ENCODE data around the gene RTL1.

RTL1 gene

GRCh38 chr14:100867631-100868315, 35.7 kb downstream of the RTL1 start:
- no peak overlapping the region for H3K4me3 ChIP-seq (ENCODE audit: low read depth, low read length)
- H3K36me3 ChIP-seq, result no peaks in the 10 kb centered on the region
- no peak overlapping the region for H3K27ac ChIP-seq
- peaks cover 5% of the 10 kb centered on the region for H3K9me3 ChIP-seq (ENCODE audit: severe bottlenecking)
- no peak for DNase-seq
- peaks cover 23% of the 10 kb centered on the region for H3K27me3 ChIP-seq (ENCODE audit: insufficient read depth, low read depth, severe bottlenecking)
- TF ChIP-seq CTCF (IDR thresholded peaks at IDR 0.05; ENCODE audit: low read depth, low read length), result no peak

- H3K9me3 ChIP-seq (ENCODE audit: severe bottlenecking), result peaks cover 7% of the 10 kb centered on the region
- H3K36me3 ChIP-seq, result no peaks in the 10 kb centered on the region
- TF ChIP-seq CTCF (IDR thresholded peaks at IDR 0.05; ENCODE audit: low read depth, low read length), result no peak
- H3K27ac ChIP-seq, result no peak overlapping the region
- no peak overlapping the region for H3K4me3 ChIP-seq (ENCODE audit: low read depth, low read length)
- peaks cover 31% of the 10 kb centered on the region for H3K27me3 ChIP-seq (ENCODE audit: insufficient read depth, low read depth, severe bottlenecking)
- DNase-seq, result no peak
Observed at GRCh38 chr14:100866666-100867630, 36.6 kb downstream of the RTL1 start.

GRCh38 chr14:100865682-100866591, 37.6 kb downstream of the RTL1 start:
- Histone ChIP-seq H3K9me3 (ENCODE audit: severe bottlenecking) (peaks cover 7% of the 10 kb centered on the region), H3K27ac (no peak overlapping the region), H3K36me3 (no peaks in the 10 kb centered on the region), H3K4me3 (ENCODE audit: low read depth, low read length) (no peak overlapping the region), H3K27me3 (ENCODE audit: insufficient read depth, low read depth, severe bottlenecking) (peaks cover 40% of the 10 kb centered on the region)
- no peak for TF ChIP-seq CTCF (IDR thresholded peaks at IDR 0.05; ENCODE audit: low read depth, low read length)
- DNase-seq, result no peak

GRCh38 chr14:100864960-100865681, 38.4 kb downstream of the RTL1 start:
- H3K4me3 ChIP-seq (ENCODE audit: low read depth, low read length), result no peak overlapping the region
- no peak for DNase-seq

More at GRCh38 chr14:100864960-100865681, 38.4 kb downstream of the RTL1 start:
- TF ChIP-seq CTCF (IDR thresholded peaks at IDR 0.05; ENCODE audit: low read depth, low read length), result no peak
- H3K27me3 ChIP-seq (ENCODE audit: insufficient read depth, low read depth, severe bottlenecking), result peaks cover 40% of the 10 kb centered on the region
- peaks cover 7% of the 10 kb centered on the region for H3K9me3 ChIP-seq (ENCODE audit: severe bottlenecking)
- H3K36me3 ChIP-seq, result no peaks in the 10 kb centered on the region
- H3K27ac ChIP-seq, result no peak overlapping the region

Measured in WERI-Rb-1 (cell line).